ENCODE results near the gene IFNGR1.

IFNGR1 gene

DNA sequence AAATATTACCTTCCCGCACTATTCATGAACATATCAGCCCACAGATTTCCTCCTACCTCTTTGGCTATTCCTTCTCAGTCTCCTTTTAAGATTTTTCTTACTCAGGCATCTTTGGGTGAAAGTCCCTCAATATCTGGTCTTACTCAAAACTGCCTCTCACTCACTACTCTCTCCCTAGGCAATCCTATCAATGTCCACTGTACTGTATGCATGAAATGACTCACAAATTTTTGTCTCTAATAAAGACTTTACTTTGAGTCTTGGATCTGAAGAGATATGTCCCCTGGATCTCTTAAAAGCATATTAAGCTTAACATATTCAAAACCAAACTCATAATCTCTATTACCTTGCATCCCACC is 70.2 kb downstream of the IFNGR1 start:
- no peak for DNase-seq (ENCODE audit: low read depth)

DNA sequence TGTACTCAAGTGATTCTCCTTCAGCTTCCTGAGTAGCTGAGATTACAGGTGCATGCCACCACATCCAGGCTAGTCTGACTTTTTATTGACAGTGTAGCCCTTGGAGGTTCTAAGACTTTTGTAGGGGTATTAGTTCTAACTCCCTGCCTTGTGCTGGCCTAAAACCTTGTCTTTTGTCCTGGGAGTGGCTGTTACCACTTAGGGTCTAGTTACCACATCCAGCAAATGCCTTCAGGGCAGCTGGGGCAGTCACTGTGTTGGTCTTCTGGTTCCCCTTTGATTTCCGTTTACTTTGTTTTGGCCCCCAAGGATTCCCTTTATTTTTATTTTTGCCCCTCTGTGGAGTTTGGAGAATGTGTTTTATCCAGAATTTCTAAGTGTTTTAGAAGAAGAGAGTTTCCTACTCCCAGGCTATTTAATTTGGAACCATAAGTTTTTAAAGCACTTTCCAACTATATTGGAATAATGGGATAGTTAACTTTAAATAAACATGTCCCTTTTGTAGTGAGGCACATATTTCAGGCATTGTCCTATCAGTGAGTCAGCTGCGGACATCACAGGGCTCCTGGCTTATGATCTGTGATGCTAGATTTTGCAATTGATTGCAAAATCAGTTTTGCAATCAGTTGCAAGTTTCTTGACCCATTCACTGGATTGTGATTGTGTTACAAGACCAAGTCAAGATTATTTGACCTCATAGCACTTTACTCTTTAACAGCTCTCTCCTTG is 70.7 kb downstream of the IFNGR1 start:
- no peak for DNase-seq (ENCODE audit: low read depth)

Data from activated T-cell treated with anti-CD3 and anti-CD28 coated beads for 1 hour (primary cell).